IPS DF 6.9 (cell line): ENCODE results near the gene CFAP68.

ENCODE experiments used
- DNase-seq: peaks from one replicate; pipeline ENCODE4 v3.0.0-alpha.2; 2013; ENCODE audit warnings: low read depth, low spot score
- H3K27ac ChIP-seq: one replicate; pipeline ENCODE4 v1.5.1; 2013; ENCODE audit warnings: low read length, control low read depth
- H3K27me3 ChIP-seq: 2 replicates; pipeline ENCODE4 v1.6.1; 2013; ENCODE audit warnings: mild to moderate bottlenecking, low read length; ENCODE audit not compliant: control insufficient read depth, insufficient read depth
- H3K36me3 ChIP-seq: 2 replicates; pipeline ENCODE4 v1.6.1; 2013; ENCODE audit warnings: low read length; ENCODE audit not compliant: control insufficient read depth, insufficient read depth
- H3K4me1 ChIP-seq: 2 replicates; pipeline ENCODE4 v1.6.1; 2013; ENCODE audit warnings: low read length; ENCODE audit not compliant: control insufficient read depth, insufficient read depth
- H3K4me3 ChIP-seq: 2 replicates; pipeline ENCODE4 v1.5.1; 2013; ENCODE audit warnings: mild to moderate bottlenecking, low read length
- H3K9me3 ChIP-seq: 2 replicates; pipeline ENCODE4 v1.6.1; 2013; ENCODE audit warnings: low read length, inconsistent platforms; ENCODE audit not compliant: control insufficient read depth, insufficient read depth
- WGBS: extraction: QIAGEN DNeasy Blood & Tissue Kit; methylation state at CpG from one replicate; pipeline ENCODE4 v1.1.7; 2013; ENCODE audit warnings: mixed read lengths, missing lambda C conversion rate; ENCODE audit not compliant: insufficient read length, insufficient coverage; 5-methylcytosine and 5-hydroxymethylcytosine counted together

CFAP68 gene

DNA sequence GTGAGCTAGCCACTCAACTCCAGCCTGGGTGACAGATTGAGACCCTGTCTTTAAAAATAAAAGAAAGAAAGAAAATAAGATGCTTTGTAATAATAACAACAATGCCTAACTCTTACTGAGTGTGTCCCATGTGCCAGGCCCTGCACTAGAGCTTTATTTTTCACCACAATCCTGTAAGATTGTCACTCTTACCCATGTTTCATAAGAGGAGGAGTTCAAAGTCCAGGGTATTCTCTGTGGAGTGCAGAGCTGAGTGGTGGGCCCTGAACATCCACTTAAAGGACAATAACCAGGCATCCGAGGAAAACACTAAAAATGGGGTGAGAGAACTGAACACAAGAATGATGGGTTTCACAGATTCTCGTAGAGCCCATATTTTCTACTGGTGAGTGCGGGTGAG, 38.4 kb downstream of the CFAP68 start:
- no peak overlapping the region for H3K27ac ChIP-seq
- WGBS = no CpG with 5 or more reads among the region's 3 CpGs
- no peaks in the 10 kb centered on the region for H3K9me3 ChIP-seq
- no peaks in the 10 kb centered on the region; the same call in 1 of the 2 replicates for H3K27me3 ChIP-seq
- no peaks in the 10 kb centered on the region for H3K36me3 ChIP-seq
- no peak overlapping the region for H3K4me3 ChIP-seq
- DNase-seq = no peak
- H3K4me1 ChIP-seq = no peaks in the 10 kb centered on the region

DNA sequence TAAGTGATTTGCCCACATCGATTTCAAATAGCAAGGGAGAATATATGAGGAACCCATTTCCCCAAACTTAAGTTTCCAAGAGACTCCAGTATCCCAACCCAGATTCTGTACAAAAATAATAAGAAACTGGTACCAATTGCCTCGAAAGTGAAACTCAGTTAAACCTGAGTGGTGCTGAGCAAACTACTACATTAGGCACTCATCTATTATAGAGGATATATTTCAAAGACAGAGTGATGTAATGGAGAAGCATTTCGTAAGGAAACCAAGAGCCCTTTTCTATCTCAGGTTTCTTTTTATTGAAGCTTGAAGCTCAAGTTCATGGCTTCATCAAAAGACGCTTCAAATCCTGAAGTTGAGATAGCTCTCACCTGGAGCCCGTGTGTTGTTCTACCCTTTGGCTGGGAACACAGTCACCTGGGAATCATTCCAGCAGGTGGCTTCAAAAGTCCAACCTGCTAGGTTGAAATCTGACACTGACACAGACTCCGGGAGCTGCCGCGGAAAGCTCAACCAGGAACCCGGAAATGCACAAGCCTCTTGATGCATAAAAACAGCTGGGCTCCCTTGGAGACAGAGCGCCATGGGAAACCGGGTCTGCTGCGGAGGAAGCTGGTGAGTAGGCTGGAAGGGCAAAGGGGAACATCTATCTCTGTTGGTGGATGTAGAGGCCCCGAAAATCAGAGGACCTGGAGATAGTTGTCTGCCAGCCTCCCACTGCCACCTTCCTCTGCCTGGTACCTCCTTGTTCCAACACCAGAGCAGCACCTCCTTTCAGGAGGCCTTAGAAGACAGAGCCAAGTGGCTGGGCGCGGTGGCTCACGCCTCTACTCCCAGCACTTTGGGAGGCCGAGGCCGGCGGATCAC, 39.3 kb downstream of the CFAP68 start, which contains the start of gene C11orf52:
C11orf52 (plus strand) TSS at position 524 of the 867 bp plus-strand sequence; CDS start at position 584, 60 bp downstream.
- WGBS = no CpG with 5 or more reads among the region's 19 CpGs
- Histone ChIP-seq H3K27me3 (no peaks in the 10 kb centered on the region; the same call in 1 of the 2 replicates), H3K9me3 (no peaks in the 10 kb centered on the region), H3K4me1 (no peaks in the 10 kb centered on the region), H3K4me3 (no peak within 1 kb of the TSS), H3K27ac (no peak within 1 kb of the TSS), H3K36me3 (no peaks in the 10 kb centered on the region)
- DNase-seq = peak; percentile 78

DNA sequence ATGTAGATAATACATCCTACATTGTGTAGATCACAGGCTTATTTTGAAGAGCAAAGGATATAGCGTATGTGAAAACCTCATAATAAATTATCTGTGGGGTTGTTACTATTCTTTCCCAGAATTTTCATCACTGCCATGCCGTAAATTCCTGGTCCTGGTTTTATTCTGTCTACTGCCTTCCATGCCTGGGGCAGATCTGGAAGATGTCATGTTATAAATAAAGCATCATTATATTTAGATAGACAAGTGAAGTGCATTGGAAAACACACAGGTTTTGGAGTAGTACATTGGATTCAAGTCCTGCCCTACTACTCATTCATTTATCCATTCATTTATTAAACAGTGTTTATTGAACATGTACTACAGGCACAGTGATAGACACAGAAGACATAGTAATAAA, 41.6 kb downstream of the CFAP68 start:
- H3K36me3 ChIP-seq = no peaks in the 10 kb centered on the region
- H3K27me3 ChIP-seq = no peaks in the 10 kb centered on the region; the same call in 1 of the 2 replicates
- H3K4me3 ChIP-seq = no peak overlapping the region
- no peak for DNase-seq
- no CpG with 5 or more reads among the region's 2 CpGs for WGBS
- no peak overlapping the region for H3K27ac ChIP-seq
- peaks cover 2% of the 10 kb centered on the region; the same call in 1 of the 2 replicates for H3K4me1 ChIP-seq
- no peaks in the 10 kb centered on the region for H3K9me3 ChIP-seq

DNA sequence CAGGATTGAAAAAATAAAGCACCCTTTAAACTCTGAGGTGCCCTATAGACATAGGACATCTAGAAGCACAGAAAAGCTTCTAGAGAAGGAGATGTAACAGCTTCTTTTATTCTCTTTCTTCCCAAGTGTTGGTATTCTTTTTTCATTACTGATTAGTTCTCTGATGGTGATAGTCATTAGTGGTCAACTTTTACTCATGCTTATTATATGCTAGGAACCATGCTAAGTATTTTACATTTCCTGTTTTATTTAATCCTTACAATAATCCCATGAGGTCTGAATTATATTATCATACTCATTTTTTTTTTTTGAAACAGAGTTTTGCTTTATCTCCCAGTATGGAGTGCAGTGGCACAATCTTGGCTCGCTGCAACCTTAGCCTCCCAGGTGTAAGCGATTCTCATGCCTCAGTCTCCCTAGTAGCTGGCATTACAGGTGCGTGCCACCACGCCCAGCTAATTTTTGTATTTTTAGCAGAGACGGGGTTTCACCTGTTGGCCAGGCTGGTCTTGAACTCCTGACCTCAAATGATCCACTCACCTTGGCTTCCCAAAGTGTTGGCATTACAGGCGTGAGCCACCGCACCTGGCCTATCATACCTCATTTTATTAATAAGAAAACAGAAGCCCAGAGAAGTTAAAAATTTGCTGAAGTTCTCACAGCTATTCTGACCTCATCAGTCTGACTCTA, 42.3 kb downstream of the CFAP68 start:
- no peak overlapping the region for H3K27ac ChIP-seq
- H3K9me3 ChIP-seq = no peaks in the 10 kb centered on the region
- no peak for DNase-seq
- no peaks in the 10 kb centered on the region; the same call in 1 of the 2 replicates for H3K27me3 ChIP-seq
- H3K36me3 ChIP-seq = no peaks in the 10 kb centered on the region
- peaks cover 8% of the 10 kb centered on the region; the same call in 1 of the 2 replicates for H3K4me1 ChIP-seq
- no peak overlapping the region for H3K4me3 ChIP-seq
- no CpG with 5 or more reads among the region's 7 CpGs for WGBS

DNA sequence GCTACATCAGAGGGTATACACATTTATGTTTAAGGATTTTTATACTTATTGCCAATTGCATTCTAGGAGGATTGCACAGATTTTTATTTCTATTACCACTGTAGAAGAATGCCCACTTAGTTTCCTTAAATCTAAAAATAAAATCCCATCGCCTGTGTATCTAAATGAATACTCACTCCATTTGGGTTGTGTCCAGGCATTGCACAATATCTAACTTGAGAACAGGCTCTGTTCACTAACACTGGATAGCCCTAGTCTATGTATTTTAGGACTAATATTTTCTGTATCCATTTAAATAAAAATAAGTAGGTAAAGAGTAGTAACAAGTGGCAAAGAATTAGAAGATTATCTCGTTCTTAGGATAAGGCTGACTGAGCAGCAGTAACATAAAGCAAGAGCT, 43.5 kb downstream of the CFAP68 start:
- no CpG with 5 or more reads among the region's 2 CpGs for WGBS
- Histone ChIP-seq H3K36me3 (no peaks in the 10 kb centered on the region), H3K4me3 (no peak overlapping the region), H3K9me3 (no peaks in the 10 kb centered on the region), H3K27me3 (no peaks in the 10 kb centered on the region; the same call in 1 of the 2 replicates), H3K27ac (no peak overlapping the region), H3K4me1 (peaks cover 8% of the 10 kb centered on the region; the same call in 1 of the 2 replicates)
- DNase-seq = no peak

DNA sequence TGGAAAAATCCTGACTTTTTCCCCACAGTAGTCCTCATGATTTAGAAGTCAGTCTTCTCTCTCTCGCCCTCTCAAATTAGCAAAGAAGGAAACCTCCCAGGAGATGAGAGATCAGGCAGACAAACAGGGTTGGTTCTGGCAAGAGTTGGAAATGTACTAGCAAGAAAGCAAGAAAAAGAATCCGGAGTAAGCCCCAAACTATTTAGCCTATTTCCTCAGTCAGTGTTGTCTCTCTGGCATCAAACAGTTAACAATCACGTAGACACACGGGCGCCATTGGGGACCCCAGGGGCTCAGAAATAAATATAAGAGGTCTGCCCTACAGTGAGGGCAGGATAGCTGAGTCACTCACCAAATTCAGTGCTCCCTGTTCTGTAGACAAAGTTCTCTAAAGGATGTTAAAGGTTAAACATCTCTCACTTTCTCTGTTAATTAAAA, 44.0 kb downstream of the CFAP68 start:
- H3K9me3 ChIP-seq = no peaks in the 10 kb centered on the region
- no peak for DNase-seq
- H3K4me3 ChIP-seq = no peak overlapping the region
- no peaks in the 10 kb centered on the region for H3K36me3 ChIP-seq
- no peak overlapping the region for H3K27ac ChIP-seq
- H3K4me1 ChIP-seq = peaks cover 8% of the 10 kb centered on the region; the same call in 1 of the 2 replicates
- no peaks in the 10 kb centered on the region for H3K27me3 ChIP-seq
- no CpG with 5 or more reads among the region's 5 CpGs for WGBS

DNA sequence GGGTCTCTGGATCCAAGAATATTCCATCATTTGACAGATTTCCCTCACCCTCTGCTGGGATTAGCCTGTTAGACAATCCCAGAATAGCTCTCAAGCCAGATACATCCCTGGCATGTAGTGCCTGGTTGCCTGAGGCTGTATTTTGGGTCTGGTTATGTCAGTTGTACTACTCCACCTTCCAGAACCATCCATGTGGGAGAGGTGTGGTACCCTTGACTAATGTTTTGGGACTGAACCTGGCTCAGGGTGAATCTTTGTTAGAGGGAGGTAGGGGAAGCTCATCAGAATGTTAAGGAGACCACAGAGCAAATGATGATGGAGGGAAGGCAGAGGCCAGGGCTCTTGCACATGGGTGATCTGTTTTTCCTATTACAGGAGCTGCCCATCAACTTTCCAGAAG, 44.6 kb downstream of the CFAP68 start:
- no peaks in the 10 kb centered on the region for H3K36me3 ChIP-seq
- no peaks in the 10 kb centered on the region for H3K9me3 ChIP-seq
- H3K4me3 ChIP-seq = no peak overlapping the region
- H3K27ac ChIP-seq = no peak overlapping the region
- no peak for DNase-seq
- no peaks in the 10 kb centered on the region for H3K27me3 ChIP-seq
- H3K4me1 ChIP-seq = peaks cover 8% of the 10 kb centered on the region; the same call in 1 of the 2 replicates

DNA sequence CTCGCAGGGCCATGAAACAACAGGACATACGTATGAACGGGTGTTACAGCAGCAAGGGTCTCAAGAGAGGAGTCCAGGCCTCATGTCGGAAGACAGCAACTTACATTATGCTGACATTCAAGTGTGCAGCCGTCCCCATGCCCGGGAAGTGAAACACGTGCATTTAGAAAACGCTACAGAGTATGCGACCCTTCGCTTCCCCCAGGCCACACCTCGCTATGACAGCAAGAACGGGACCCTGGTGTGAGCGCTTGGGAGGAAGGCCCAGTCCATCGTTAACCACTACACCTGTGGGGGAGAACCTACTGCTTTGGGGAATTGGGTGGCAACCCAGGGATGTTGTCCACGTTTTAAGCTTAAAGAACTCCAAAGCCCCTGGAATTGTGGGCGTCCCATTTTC, 46.6 kb downstream of the CFAP68 start:
- no CpG with 5 or more reads among the region's 16 CpGs for WGBS
- H3K9me3 ChIP-seq = no peaks in the 10 kb centered on the region
- no peak overlapping the region for H3K4me3 ChIP-seq
- peaks cover 8% of the 10 kb centered on the region; the same call in 1 of the 2 replicates for H3K4me1 ChIP-seq
- H3K27me3 ChIP-seq = no peaks in the 10 kb centered on the region
- H3K27ac ChIP-seq = no peak overlapping the region
- no peaks in the 10 kb centered on the region for H3K36me3 ChIP-seq
- no peak for DNase-seq

DNA sequence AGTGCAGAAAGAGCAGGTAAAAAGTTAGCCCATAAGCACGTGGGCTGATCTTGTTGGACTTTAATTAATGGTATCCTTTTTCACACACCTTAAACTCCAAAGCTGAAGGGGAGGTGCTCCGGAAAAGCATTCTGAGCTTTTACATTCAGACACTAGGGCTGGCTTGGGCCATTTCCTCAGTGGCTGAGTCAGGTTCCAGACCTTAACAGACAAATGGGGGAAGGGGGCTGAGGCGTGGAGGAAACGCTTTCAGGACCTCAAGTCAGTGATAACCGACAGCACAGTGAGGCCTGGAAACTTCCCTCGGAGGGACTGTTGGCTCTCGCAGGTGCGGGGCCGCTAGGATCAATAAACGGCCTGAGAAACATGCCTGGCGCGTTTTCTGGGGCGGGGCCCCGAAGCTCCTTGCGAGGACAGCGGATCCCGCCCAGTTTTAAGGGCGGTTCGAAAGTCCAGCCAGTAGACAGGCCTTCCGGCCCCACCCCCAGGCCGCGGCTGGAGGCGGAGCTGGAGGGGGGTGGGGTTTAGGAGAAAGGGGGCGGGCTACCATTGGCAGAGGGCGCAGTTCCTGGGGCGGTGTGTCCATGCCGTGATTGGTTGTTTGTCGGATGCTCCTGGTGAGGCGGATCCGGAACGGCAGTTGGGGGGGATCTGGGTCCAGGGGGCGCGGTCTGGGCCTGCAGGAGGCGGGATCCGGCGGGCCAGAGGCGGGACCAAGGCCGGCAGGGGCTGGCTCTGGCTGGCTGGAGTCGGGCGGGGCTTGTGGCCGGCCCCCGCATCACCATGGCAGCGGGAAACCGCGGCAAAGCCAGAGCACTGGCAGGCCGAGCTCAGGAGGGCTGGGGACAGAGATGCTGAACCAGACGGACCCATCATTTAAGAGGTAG, 47.4 kb downstream of the CFAP68 start:
- Histone ChIP-seq H3K36me3 (no peaks in the 10 kb centered on the region), H3K4me3 (peak overlapping the region; percentile 41; the same call in 1 of the 2 replicates), H3K27me3 (no peaks in the 10 kb centered on the region), H3K9me3 (no peaks in the 10 kb centered on the region), H3K27ac (no peak overlapping the region), H3K4me1 (peaks cover 10% of the 10 kb centered on the region; the same call in 1 of the 2 replicates)
- peak; percentile 83 for DNase-seq
- WGBS = no CpG with 5 or more reads among the region's 47 CpGs

DNA sequence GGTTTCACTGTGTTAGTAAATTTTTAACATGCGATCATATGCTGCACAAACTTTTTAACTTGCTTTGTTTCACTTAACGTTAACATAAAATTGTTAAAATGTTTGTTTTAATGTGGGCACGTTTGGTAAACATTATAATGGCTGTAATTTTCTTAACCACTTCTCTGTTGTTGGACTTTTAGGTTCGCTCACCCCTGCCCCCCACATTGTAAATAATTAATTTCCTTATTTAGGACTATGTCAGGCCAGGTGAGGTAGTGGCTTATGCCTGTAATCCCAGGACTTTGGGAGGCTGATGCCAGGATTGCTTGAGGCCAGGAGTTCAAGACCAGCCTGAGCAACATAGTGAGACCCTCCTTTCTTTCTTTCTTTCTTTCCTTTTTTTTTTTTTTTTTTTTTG, 51.1 kb downstream of the CFAP68 start:
- no peak for DNase-seq
- Histone ChIP-seq H3K36me3 (no peaks in the 10 kb centered on the region), H3K27me3 (no peaks in the 10 kb centered on the region), H3K4me3 (no peak overlapping the region), H3K9me3 (no peaks in the 10 kb centered on the region), H3K4me1 (peaks cover 10% of the 10 kb centered on the region; the same call in 1 of the 2 replicates), H3K27ac (no peak overlapping the region)
- WGBS = no CpG with 5 or more reads among the region's 4 CpGs
